B cell (primary cell): ENCODE data around the gene ODAD4. TPM values are rescaled to one million over a fixed set of nuclear protein-coding genes. Genes with fewer than 3 reads are reported as not detected.
A peak's percentile ranks its signal among the peaks of the same experiment; 100 is the strongest.

ENCODE experiments used
- ATAC-seq: fragments of 200-7000 bp; cut with Tn5 transposase; one replicate; pipeline ENCODE4 v1.10.0; 2021; ENCODE audit warnings: low read depth, mild to moderate bottlenecking, moderate number of reproducible peaks, moderate library complexity
- CTCF ChIA-PET: fragments of 350-600 bp; sonication (Branson Sonifier 250); formaldehyde crosslinking; loops from one replicate; lab custom pipeline; 2021; ENCODE audit warnings: antibody characterized with exemption, inconsistent platforms; lab: Charles Lee
- POLR2A ChIA-PET: fragments of 350-600 bp; sonication (Branson Sonifier 250); formaldehyde crosslinking; loops from one replicate; lab custom pipeline; 2021; ENCODE audit warnings: antibody characterized with exemption; lab: Charles Lee
- DNase-seq: peaks from one replicate; pipeline ENCODE4 v3.0.0; 2013
- H2AFZ ChIP-seq: 2 replicates; pipeline ENCODE4 v1.6.1; 2012; ENCODE audit warnings: mild to moderate bottlenecking, low read depth, low read length; ENCODE audit not compliant: insufficient read depth, poor library complexity, severe bottlenecking
- H3K27ac ChIP-seq, 2 donors: 1 replicate in 1 of 2; 2 replicates in 1 of 2; pipeline ENCODE4 v1.5.1; 2012 to 2013; ENCODE audit warnings: low read length in 2 of 2, mild to moderate bottlenecking in 2 of 2, moderate library complexity in 1 of 2
- H3K27me3 ChIP-seq, 4 experiments: fragments of 200-600 bp in 1 of 4; sonication (generic) in 1 of 4; replicated peaks in 1 of 4; 1 replicate in 2 of 4; 2 replicates in 2 of 4; pipeline versions ENCODE4 v1.6.1 to v1.7.0; 2013 to 2016; ENCODE audit warnings: low read length in 3 of 4, mild to moderate bottlenecking in 2 of 4, mixed read lengths in 1 of 4, moderate library complexity in 1 of 4; ENCODE audit not compliant: insufficient read depth in 4 of 4, control insufficient read depth in 3 of 4; ENCODE audit errors: control extremely low read depth in 1 of 4
- H3K36me3 ChIP-seq, 2 experiments: replicated peaks in 1 of 2; 1 replicate in 1 of 2; 2 replicates in 1 of 2; pipeline versions ENCODE4 v1.6.1 to v1.7.1; 2013; ENCODE audit warnings: low read length in 1 of 2; ENCODE audit not compliant: insufficient read depth in 2 of 2, control insufficient read depth in 1 of 2; ENCODE audit errors: control extremely low read depth in 1 of 2, extremely low read depth in 1 of 2
- H3K4me1 ChIP-seq, 2 donors: fragments of 200-600 bp in 1 of 2; sonication (generic) in 1 of 2; 1 replicate in 1 of 2; 2 replicates in 1 of 2; pipeline versions ENCODE4 v1.5.1 to v1.6.1; 2013 to 2017; ENCODE audit warnings: low read length in 2 of 2; ENCODE audit not compliant: control insufficient read depth in 2 of 2, insufficient read depth in 2 of 2
- H3K4me2 ChIP-seq: replicated peaks from 2 replicates; pipeline ENCODE3; 2012; ENCODE audit warnings: mild to moderate bottlenecking, low read depth, low read length; ENCODE audit not compliant: poor library complexity, severe bottlenecking
- H3K4me3 ChIP-seq, 5 experiments: fragments of 200-600 bp in 1 of 5; sonication (generic) in 1 of 5; 1 replicate in 3 of 5; 2 replicates in 2 of 5; pipeline versions ENCODE4 v1.5.1 to v1.7.0; 2011 to 2016; ENCODE audit warnings: low read length in 4 of 5, mild to moderate bottlenecking in 4 of 5, low read depth in 2 of 5, control low read depth in 1 of 5, moderate library complexity in 1 of 5; ENCODE audit not compliant: insufficient read depth in 1 of 5; ENCODE audit errors: control extremely low read depth in 1 of 5, extremely low read depth in 1 of 5
- H3K79me2 ChIP-seq: fragments of 200-600 bp; sonication (generic); one replicate; pipeline ENCODE4 v1.6.0; 2016; ENCODE audit warnings: low read length; ENCODE audit not compliant: control insufficient read depth, insufficient read depth
- H3K9ac ChIP-seq: fragments of 200-600 bp; sonication (generic); 2 replicates; pipeline ENCODE4 v1.6.1; 2017; ENCODE audit warnings: mild to moderate bottlenecking, low read length, moderate library complexity
- H3K9me3 ChIP-seq, 3 donors: one replicate each; pipeline versions ENCODE4 v1.6.1 to v1.7.1; 2013; ENCODE audit warnings: low read length in 2 of 3; ENCODE audit not compliant: control insufficient read depth in 2 of 3, insufficient read depth in 1 of 3; ENCODE audit errors: control extremely low read depth in 1 of 3
- H4K20me1 ChIP-seq: 2 replicates; pipeline ENCODE4 v1.6.0; 2012; ENCODE audit warnings: mild to moderate bottlenecking, low read length; ENCODE audit not compliant: insufficient read depth, control insufficient read depth, poor library complexity, severe bottlenecking
- H3K27ac Mint-ChIP-seq: one replicate; pipeline ENCODE4 v1.8.0; 2021; ENCODE audit warnings: mixed read lengths
- H3K27me3 Mint-ChIP-seq: one replicate; pipeline ENCODE4 v1.8.0; 2021; ENCODE audit warnings: mixed read lengths
- H3K4me1 Mint-ChIP-seq: one replicate; pipeline ENCODE4 v1.8.0; 2021; ENCODE audit warnings: mixed read lengths
- H3K4me3 Mint-ChIP-seq: one replicate; pipeline ENCODE4 v1.8.0; 2021; ENCODE audit warnings: mixed read lengths
- H3K9me3 Mint-ChIP-seq: one replicate; pipeline ENCODE4 v1.8.0; 2022; ENCODE audit warnings: mixed read lengths; ENCODE audit not compliant: insufficient read depth
- CTCF ChIP-seq: fragments of 200-600 bp; IDR thresholded peaks from one replicate; pipeline ENCODE4 v1.8.0; 2022; ENCODE audit warnings: antibody characterized with exemption, mild to moderate bottlenecking
- EZH2 ChIP-seq: IDR thresholded peaks from 2 replicates; pipeline ENCODE4 v1.6.1; 2012; ENCODE audit warnings: borderline replicate concordance, low read depth, mild to moderate bottlenecking, moderate library complexity, low read length; ENCODE audit not compliant: insufficient read depth, poor library complexity, severe bottlenecking
- WGBS: methylation state at CpG from one replicate; pipeline ENCODE4 v1.1.5; 2013; ENCODE audit warnings: missing lambda C conversion rate; ENCODE audit not compliant: insufficient coverage; 5-methylcytosine and 5-hydroxymethylcytosine counted together
- intact Hi-C: fragments of 100-400 bp; cut with micrococcal nuclease; formaldehyde crosslinking; loops from one replicate; pipeline ENCODE4 v1.10.0; 2022
- polyA plus RNA-seq: library from polyadenylated mRNA; depleted of rRNA; stranded (reverse); fragments of >200 nt; gene quantifications from 2 replicates; pipeline ENCODE4 v1.2.3, GENCODE V29; 2012
- total RNA-seq, 2 donors: library from RNA; stranded (reverse); fragments of 120-200 nt in 1 of 2; gene quantifications; 1 replicate in 1 of 2; 2 replicates in 1 of 2; pipeline versions ENCODE4 v1.2.3 to v1.2.4, GENCODE V29; 2013 to 2022

The ODAD4 gene
- total and polyA plus RNA-seq, 2 donors (not counting 1 experiment from before 2014, with no cell fraction given) = 0.27 TPM; not detected in 1

- no peak overlapping the region for H3K4me3 ChIP-seq
- Mint-ChIP-seq H3K27ac (no peak overlapping the region), H3K4me3 (no peak overlapping the region), H3K4me1 (peaks cover 37% of the 10 kb centered on the region), H3K9me3 (no peaks in the 10 kb centered on the region), H3K27me3 (no peaks in the 10 kb centered on the region)
- WGBS = 83% methylated on average over 2 of the region's 2 CpGs
- ChIA-PET CTCF (no interaction called here), POLR2A (interaction anchor here (0.7 kb wide), 1 partner anchor 29 kb away, joined by 4 read pairs; no protein-coding TSS in a partner anchor)
- no peak overlapping the region for H3K9ac ChIP-seq
- intact Hi-C loops = loop anchor here (5.0 kb wide), 1 partner anchor 128 kb away; the partner anchor contains the start of gene JUP
- no peak overlapping the region for H3K4me2 ChIP-seq
- H3K36me3 ChIP-seq = peaks cover 4 to 28% of the 10 kb centered on the region in 2 experiments
- DNase-seq (no peak), ATAC-seq (no peak)
- peaks cover 15 to 21% of the 10 kb centered on the region in 2 donors for H3K4me1 ChIP-seq
- H3K27ac ChIP-seq = no peak overlapping the region
- H3K9me3 ChIP-seq = no peaks in the 10 kb centered on the region
- no peaks in the 10 kb centered on the region for H3K27me3 ChIP-seq
- TF ChIP-seq EZH2 (no peak), CTCF (no peak)
- peaks cover 64% of the 10 kb centered on the region for H4K20me1 ChIP-seq
- H2AFZ ChIP-seq = no peak overlapping the region
- H3K79me2 ChIP-seq = peaks cover 77% of the 10 kb centered on the region
Measured at GRCh38 chr17:41915566-41915965, 14.9 kb upstream of the ODAD4 start.

GRCh38 chr17:41917192-41917591 lies 13.2 kb upstream of the ODAD4 start:
- Histone ChIP-seq H3K4me1 (peaks cover 15 to 21% of the 10 kb centered on the region in 2 donors), H3K79me2 (peaks cover 68% of the 10 kb centered on the region), H2AFZ (peak overlapping the region; percentile 100), H3K9ac (no peak overlapping the region), H3K36me3 (peaks cover 4 to 15% of the 10 kb centered on the region in 2 experiments), H3K4me3 (no peak overlapping the region), H4K20me1 (peaks cover 53% of the 10 kb centered on the region), H3K4me2 (peak overlapping the region; percentile 98), H3K27ac (no peak overlapping the region), H3K9me3 (no peaks in the 10 kb centered on the region), H3K27me3 (no peaks in the 10 kb centered on the region)
- intact Hi-C loops = loop anchor here (5.0 kb wide), 1 partner anchor 130 kb away; the partner anchor contains the start of gene JUP
- ChIA-PET CTCF (interaction anchor here (1.3 kb wide), 1 partner anchor 100 kb away, joined by 3 read pairs; the partner anchor contains the start of gene DNAJC7), POLR2A (no interaction called here)
- H3K4me1 Mint-ChIP-seq = peaks cover 37% of the 10 kb centered on the region
- 100% methylated on average over 2 of the region's 4 CpGs for WGBS
- H3K27ac Mint-ChIP-seq = no peak overlapping the region
- DNase-seq = no peak
- peak overlapping the region; percentile 91 for H3K4me3 Mint-ChIP-seq
- H3K27me3 Mint-ChIP-seq = no peaks in the 10 kb centered on the region
- H3K9me3 Mint-ChIP-seq = no peaks in the 10 kb centered on the region
- no peak for ATAC-seq
- TF ChIP-seq EZH2 (no peak), CTCF (no peak)
